GM18508 (cell line): ENCODE data around the gene AGPAT4.

Experiments used
- ATAC-seq: cut with Tn5 transposase; IDR thresholded peaks from one replicate; pipeline ENCODE4 v1.9.1; 2021; ENCODE audit warnings: moderate number of reproducible peaks; ENCODE audit not compliant: insufficient read depth, unreplicated experiment

The AGPAT4 gene

DNA sequence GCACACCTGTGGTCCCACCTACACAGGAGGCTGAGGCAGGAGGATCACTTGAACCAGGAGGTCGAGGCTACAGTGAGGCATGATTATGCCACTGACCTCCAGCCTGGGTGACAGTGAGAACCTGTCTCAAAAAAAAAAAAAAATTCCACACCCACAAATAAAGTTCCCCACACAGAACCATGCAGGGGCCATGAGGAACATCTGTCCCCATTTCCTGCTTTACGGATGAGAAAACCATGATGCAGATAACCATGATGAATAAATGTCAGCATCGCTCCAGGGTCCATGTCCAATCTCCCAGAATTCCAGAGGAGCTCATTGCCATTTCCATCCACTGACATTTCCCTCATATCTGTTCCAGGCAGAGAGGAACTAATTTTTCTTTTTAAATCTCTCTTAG, 16.9 kb upstream of the AGPAT4 start:
- no peak for ATAC-seq

GRCh38 chr6:161284653-161285052, 10.8 kb upstream of the AGPAT4 start:
- no peak for ATAC-seq

DNA sequence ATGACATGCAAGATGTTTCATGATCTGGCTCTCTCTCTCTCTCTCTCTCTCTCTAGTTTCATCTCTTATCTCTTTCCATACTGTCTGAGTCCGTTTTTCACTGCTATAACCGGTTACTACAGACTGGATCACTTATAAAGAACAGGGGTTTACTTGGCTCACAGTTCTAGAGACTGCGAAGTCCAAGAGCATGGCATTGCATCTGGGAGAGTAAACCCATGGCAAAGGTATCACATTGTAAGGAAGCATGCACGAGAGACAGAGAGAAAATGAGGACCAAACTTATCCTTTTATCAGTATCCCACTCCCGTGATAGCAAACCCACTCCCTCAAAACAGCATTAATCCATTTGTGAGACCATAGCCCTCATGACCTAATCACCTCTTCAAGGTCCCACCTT, 7.2 kb upstream of the AGPAT4 start:
- no peak for ATAC-seq

GRCh38 chr6:161279677-161280415, 6.0 kb upstream of the AGPAT4 start:
- ATAC-seq, result no peak

DNA sequence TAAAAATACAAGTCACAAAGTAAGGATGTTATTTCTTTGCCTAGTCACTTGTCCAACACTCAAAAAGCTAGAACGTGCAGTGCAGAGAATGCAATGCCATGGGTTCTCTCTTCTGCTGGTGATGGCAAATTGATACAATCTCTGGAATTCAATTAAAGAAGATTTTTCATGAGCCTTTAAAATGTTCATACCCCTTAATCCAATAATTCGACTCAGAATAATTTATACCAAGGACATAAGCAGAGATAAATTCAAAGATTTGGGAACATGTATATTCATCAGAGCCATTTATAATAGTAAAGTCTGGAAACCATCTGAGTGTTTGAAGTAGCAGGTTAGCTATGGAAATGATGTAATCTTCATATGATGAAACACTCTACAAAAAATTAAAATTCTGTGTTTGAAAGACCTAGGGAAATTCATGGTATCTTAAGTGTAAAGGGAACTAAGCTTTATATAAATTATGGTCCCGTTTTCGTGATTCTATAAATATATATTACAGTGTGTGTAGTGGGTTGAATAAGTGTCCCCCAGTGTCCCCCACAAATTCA, 2.8 kb upstream of the AGPAT4 start:
- no peak for ATAC-seq

DNA sequence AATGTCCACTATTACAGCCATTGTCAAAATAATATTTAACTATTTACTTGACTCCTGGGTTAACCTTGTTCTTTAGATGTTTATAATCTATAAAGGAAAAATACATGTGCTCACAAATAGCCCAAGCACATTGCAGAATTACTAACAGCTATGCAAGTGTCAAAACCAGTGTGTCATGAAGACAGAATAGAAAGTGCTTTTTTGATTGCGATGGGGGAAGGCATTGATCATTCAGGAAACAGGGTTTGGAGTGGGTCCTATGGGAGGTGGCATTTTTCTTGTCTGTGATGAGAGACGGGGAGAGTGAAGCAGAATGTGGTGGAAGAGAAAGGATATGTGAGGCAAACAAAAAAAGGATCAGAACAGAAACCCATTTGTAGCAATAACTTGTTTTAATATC, 1.0 kb upstream of the AGPAT4 start:
- no peak for ATAC-seq

GRCh38 chr6:161274488-161274858, 612 bp upstream of the AGPAT4 start:
- ATAC-seq, result no peak

DNA sequence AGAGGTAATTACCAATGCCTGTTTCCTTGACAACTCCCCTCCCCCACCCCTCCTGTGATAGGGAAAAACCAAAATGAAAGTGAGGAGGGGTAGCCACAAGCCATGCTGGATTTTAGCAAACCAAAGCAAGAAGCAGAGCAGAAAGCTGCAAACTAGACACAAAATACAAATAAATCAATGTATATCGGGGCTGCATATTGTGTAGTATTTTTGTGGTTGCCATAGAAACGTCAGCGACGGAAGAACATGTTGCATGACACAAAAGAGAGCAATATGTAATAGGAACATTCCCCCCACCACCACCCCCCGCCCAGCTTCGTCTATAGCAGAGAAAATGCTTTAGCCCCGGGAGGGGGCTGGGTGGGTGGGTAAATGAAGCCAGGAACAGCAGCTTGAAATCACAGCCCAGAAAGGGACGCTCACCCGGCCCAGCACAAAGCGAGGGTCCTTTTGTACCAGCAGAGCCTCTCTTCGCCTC, 548 bp downstream of the AGPAT4 start:
- no peak for ATAC-seq

GRCh38 chr6:161272635-161273273, 1.1 kb downstream of the AGPAT4 start:
- ATAC-seq, result no peak

GRCh38 chr6:161271343-161272030, 2.4 kb downstream of the AGPAT4 start:
- ATAC-seq, result no peak

GRCh38 chr6:161270116-161270515, 3.7 kb downstream of the AGPAT4 start:
- ATAC-seq, result no peak

GRCh38 chr6:161269310-161269709, 4.6 kb downstream of the AGPAT4 start:
- ATAC-seq, result no peak

GRCh38 chr6:161268531-161269210, 5.2 kb downstream of the AGPAT4 start:
- ATAC-seq, result no peak

GRCh38 chr6:161266513-161267230, 7.2 kb downstream of the AGPAT4 start:
- no peak for ATAC-seq

GRCh38 chr6:161265975-161266374, 7.9 kb downstream of the AGPAT4 start:
- no peak for ATAC-seq

- ATAC-seq, result no peak
Measured at GRCh38 chr6:161265554-161265953, 8.3 kb downstream of the AGPAT4 start.

GRCh38 chr6:161264181-161264580, 9.7 kb downstream of the AGPAT4 start:
- ATAC-seq, result no peak

DNA sequence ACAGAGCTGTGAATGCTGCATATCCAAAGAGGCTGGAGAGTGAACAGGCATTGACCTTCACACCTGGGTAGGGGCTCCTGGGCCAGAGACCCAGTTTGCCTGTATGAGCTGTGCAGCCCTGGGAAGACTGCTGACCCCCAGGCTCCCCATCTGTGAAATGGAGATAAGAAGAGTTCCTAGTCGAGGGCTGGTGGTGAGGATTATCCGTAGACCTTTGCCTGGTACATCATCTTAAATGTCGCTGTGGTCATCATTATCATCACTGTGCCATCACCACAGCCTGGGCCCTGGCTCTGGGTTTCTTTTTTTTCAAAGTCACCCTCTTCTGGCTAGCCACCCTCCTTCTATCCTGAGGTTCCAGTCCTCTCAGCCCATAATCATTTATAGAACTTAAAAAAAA, 12.0 kb downstream of the AGPAT4 start:
- ATAC-seq, result no peak

- ATAC-seq, result no peak
Measured at GRCh38 chr6:161261325-161261724, 12.5 kb downstream of the AGPAT4 start.

GRCh38 chr6:161259302-161259701, 14.6 kb downstream of the AGPAT4 start:
- no peak for ATAC-seq
